ENCODE data around the gene C1QTNF12. TPM values are rescaled to one million over a fixed set of nuclear protein-coding genes. Genes with fewer than 3 reads are reported as not detected.
A peak's percentile ranks its signal among the peaks of the same experiment; 100 is the strongest.

C1QTNF12 gene
- total and polyA plus RNA-seq, 2 of the 8 experiments (the other 6 are each of a cell fraction or from before 2014, with no cell fraction given): 2.1 to 3.7 TPM

GRCh38 chr1:1236176-1236763 is 10.3 kb downstream of the C1QTNF12 start:
- H3K27me3 ChIP-seq (replicated peaks in 1 of 4; ENCODE audit: control insufficient read depth in 3 of 4, extremely low read depth in 1 of 4, insufficient read depth in 3 of 4, low read length in 3 of 4): no peaks in the 10 kb centered on the region; a peak in 2 of 7 replicates
- H4K91ac ChIP-seq (replicated peaks; ENCODE audit: insufficient read length, low read length): no peak overlapping the region
- H2BK15ac ChIP-seq (ENCODE audit: low read length): no peak overlapping the region
- H3K9ac ChIP-seq (replicated peaks in 1 of 4; ENCODE audit: extremely low read depth in 1 of 4, low read depth in 3 of 4, low read length in 3 of 4): no peak overlapping the region
- H2BK120ac ChIP-seq (replicated peaks; ENCODE audit: low read depth, low read length): no peak overlapping the region
- peaks cover 0 to 8% of the 10 kb centered on the region in 2 experiments; a peak in 1 of 4 replicates for H3K79me2 ChIP-seq (ENCODE audit: control insufficient read depth in 1 of 2, insufficient read depth in 2 of 2, low read length in 2 of 2)
- H3K27ac ChIP-seq (ENCODE audit: low read depth, low read length): no peak overlapping the region
- H2BK5ac ChIP-seq (ENCODE audit: low read depth, low read length): no peak overlapping the region
- H3K4me3 ChIP-seq (ENCODE audit: extremely low read depth in 1 of 4, insufficient read depth in 2 of 4, low read depth in 3 of 4, low read length in 4 of 4): no peak overlapping the region
- H3K4me1 ChIP-seq (replicated peaks in 1 of 4; ENCODE audit: control insufficient read depth in 3 of 4, insufficient read depth in 4 of 4, low read length in 3 of 4): peaks cover 0 to 9% (median 3%) of the 10 kb centered on the region in 4 experiments; a peak in 4 of 7 replicates
- H3K36me3 ChIP-seq (ENCODE audit: control insufficient read depth in 2 of 4, insufficient read depth in 4 of 4, low read length in 3 of 4): peaks cover 0 to 8% (median 0%) of the 10 kb centered on the region in 4 experiments; a peak in 1 of 8 replicates
- DNase-seq (ENCODE audit: low read depth in 1 of 2, low spot score in 2 of 2) (no peak), FAIRE-seq (no peak)
- H3K23ac ChIP-seq (ENCODE audit: insufficient read length): no peak overlapping the region
- CTCF ChIA-PET (ENCODE audit: partially characterized antibody): interaction anchor here (0.6 to 1.4 kb wide), 6 partner anchors 10 to 172 kb away, joined by 3 to 6 read pairs (median 4); partner anchors contain the start of gene C1QTNF12
- H2BK12ac ChIP-seq (ENCODE audit: low read depth, low read length): no peak overlapping the region
- no peak overlapping the region for H3K56ac ChIP-seq (replicated peaks; ENCODE audit: insufficient read length, low read depth, low read length)
- H2BK20ac ChIP-seq (ENCODE audit: low read length): no peak overlapping the region
- no peak overlapping the region for H3K18ac ChIP-seq (ENCODE audit: extremely low read depth, low read length)
- H2AFZ ChIP-seq (ENCODE audit: low read length): no peak overlapping the region
- H2AK5ac ChIP-seq (ENCODE audit: low read depth, low read length): no peak overlapping the region
- peaks cover under 1% of the 10 kb centered on the region; the same call in 1 of the 2 replicates for H3K23me2 ChIP-seq (ENCODE audit: low read depth, low read length)
- peak overlapping the region; percentile 41; the same call in 1 of the 2 replicates for H4K8ac ChIP-seq (ENCODE audit: extremely low read depth, insufficient read depth, low read length)
- peaks cover 2 to 13% of the 10 kb centered on the region in 2 experiments for H4K20me1 ChIP-seq (replicated peaks in 1 of 2; ENCODE audit: control insufficient read depth in 1 of 2, insufficient read depth in 2 of 2, low read length in 2 of 2)
- peaks cover 16% of the 10 kb centered on the region for H3K79me1 ChIP-seq (ENCODE audit: low read depth, low read length)
- no peak overlapping the region for H3K4ac ChIP-seq (replicated peaks; ENCODE audit: insufficient read length, low read depth, low read length)
- H3K4me2 ChIP-seq (ENCODE audit: insufficient read depth in 1 of 2, low read depth in 2 of 2, low read length in 2 of 2): no peak overlapping the region
- no peak overlapping the region for H3K14ac ChIP-seq (ENCODE audit: insufficient read length)
- POLR2A ChIA-PET (ENCODE audit: partially characterized antibody): interaction anchor here (0.8 to 1.1 kb wide), 2 partner anchors 11 to 133 kb away, joined by 3 to 5 read pairs; partner anchors contain the start of gene C1QTNF12
- H4K5ac ChIP-seq (ENCODE audit: insufficient read length, low read depth, low read length): no peak overlapping the region
- peaks cover 0 to 9% of the 10 kb centered on the region in 2 experiments; a peak in 2 of 4 replicates for H3K9me3 ChIP-seq (ENCODE audit: insufficient read depth in 2 of 2, low read depth in 1 of 2, low read length in 1 of 2)
- WGBS, 2 experiments (ENCODE audit: extremely low coverage in 1 of 2, insufficient coverage in 1 of 2, insufficient read length in 1 of 2, insufficient replicate concordance in 2 of 2, low coverage in 1 of 2, low lambda C conversion rate in 2 of 2, missing lambda C conversion rate in 1 of 2): 87% methylated on average over 17 of the region's 22 CpGs; no CpG with 5 or more reads in 1 of the 2 experiments
- TF ChIP-seq POU5F1 (IDR thresholded peaks at IDR 0.05; ENCODE audit: low read depth, low read length) (no peak), POLR2AphosphoS5 (IDR thresholded peaks at IDR 0.05; ENCODE audit: low read depth, low read length) (no peak), SIRT6 (IDR thresholded peaks at IDR 0.05; ENCODE audit: low read length) (no peak), JUND (IDR thresholded peaks at IDR 0.05; ENCODE audit: low read length) (no peak), FOSL1 (IDR thresholded peaks at IDR 0.05; ENCODE audit: insufficient read depth, low read depth, low read length) (no peak), SP4 (IDR thresholded peaks at IDR 0.05; ENCODE audit: low read length) (no peak), EP300 (IDR thresholded peaks at IDR 0.05; ENCODE audit: borderline replicate concordance in 1 of 2, low read depth in 2 of 2, low read length in 2 of 2) (no peak), SIX5 (IDR thresholded peaks at IDR 0.05; ENCODE audit: low read depth, low read length) (no peak), CBX8 (IDR thresholded peaks at IDR 0.05; ENCODE audit: borderline replicate concordance, low read depth, low read length) (no peak), JUN (IDR thresholded peaks at IDR 0.05; ENCODE audit: low read depth, low read length) (no peak), SIN3A (conservative IDR thresholded peaks at IDR 0.05 in 1 of 2, IDR thresholded peaks at IDR 0.05 in 1 of 2; ENCODE audit: low read depth in 1 of 2, low read length in 2 of 2) (no peak), BRCA1 (IDR thresholded peaks at IDR 0.05; ENCODE audit: low read depth, low read length) (no peak), RAD21 (IDR thresholded peaks at IDR 0.05 in 1 of 2, conservative IDR thresholded peaks at IDR 0.05 in 1 of 2; ENCODE audit: low read depth in 2 of 2, low read length in 2 of 2) (no peak)
